Right lobe of liver (tissue), 4 donors: ENCODE data around the gene RHBDL1.
"Not testable (repeated sequence)": the region's sequence is repeated elsewhere in the genome, so short reads cannot be mapped to it uniquely, and the experiment has no call there.

Experiments
- CTCF ChIP-seq, 4 donors: fragments of 200-600 bp in 3 of 4; fragments of 450-650 bp in 1 of 4; IDR thresholded peaks; one replicate each; pipeline versions ENCODE4 v1.5.1 to v1.8.0; 2016 to 2022; ENCODE audit warnings: antibody characterized with exemption in 4 of 4, mild to moderate bottlenecking in 2 of 4
- POLR2A ChIP-seq: fragments of 450-650 bp; IDR thresholded peaks from one replicate; pipeline ENCODE4 v1.6.1; 2017; ENCODE audit warnings: antibody characterized with exemption, mild to moderate bottlenecking
- donor health status: DM: no; HTN: no; CAD: no.
- donor health status: DM: no; HTN: no; CAD: no.
- donor health status: DM: no; HTN: yes; CAD: no.

GRCh38 chr16:691242-691641 is 15.8 kb downstream of the RHBDL1 start:
- TF ChIP-seq CTCF (IDR thresholded peaks at IDR 0.05); POLR2A: not testable (repeated sequence)
